Natural killer cell (primary cell): ENCODE results near the gene HIP1. TPM values are rescaled to one million over a fixed set of nuclear protein-coding genes. Genes with fewer than 3 reads are reported as not detected.
A peak's percentile ranks its signal among the peaks of the same experiment; 100 is the strongest.
"Not testable (repeated sequence)": the region's sequence is repeated elsewhere in the genome, so short reads cannot be mapped to it uniquely, and the experiment has no call there.

ENCODE experiments used
- ATAC-seq, 3 donors: fragments of 150-1000 bp in 2 of 3; fragments of 200-7000 bp in 1 of 3; cut with Tn5 transposase; 1 replicate in 1 of 3; 2 replicates in 2 of 3; pipeline ENCODE4 v1.10.0; 2021; ENCODE audit warnings: mild to moderate bottlenecking in 2 of 3, moderate library complexity in 2 of 3
- DNase-seq, 2 donors: peaks; one replicate each; pipeline versions ENCODE4 v3.0.0 to v3.0.0-alpha.2; 2013 to 2021; ENCODE audit warnings: mixed read lengths in 1 of 2
- H3K27ac ChIP-seq: one replicate; pipeline ENCODE4 v1.5.1; 2013; ENCODE audit warnings: mild to moderate bottlenecking, low read length
- H3K27me3 ChIP-seq: one replicate; pipeline ENCODE4 v1.6.1; 2013; ENCODE audit warnings: low read length; ENCODE audit not compliant: control insufficient read depth, insufficient read depth
- H3K36me3 ChIP-seq: one replicate; pipeline ENCODE4 v1.6.1; 2013; ENCODE audit warnings: low read length; ENCODE audit not compliant: control insufficient read depth, insufficient read depth
- H3K4me1 ChIP-seq: one replicate; pipeline ENCODE4 v1.6.1; 2013; ENCODE audit warnings: low read length; ENCODE audit not compliant: control insufficient read depth, insufficient read depth
- H3K4me3 ChIP-seq: one replicate; pipeline ENCODE4 v1.5.1; 2013; ENCODE audit warnings: low read length
- H3K9me3 ChIP-seq: one replicate; pipeline ENCODE4 v1.6.1; 2013; ENCODE audit warnings: low read length; ENCODE audit not compliant: control insufficient read depth, insufficient read depth
- H3K27ac Mint-ChIP-seq, 2 donors: one replicate each; pipeline ENCODE4 v1.8.0; 2022; ENCODE audit warnings: mild to moderate bottlenecking in 2 of 2, mixed read lengths in 2 of 2, moderate library complexity in 1 of 2
- H3K27me3 Mint-ChIP-seq, 2 donors: one replicate each; pipeline ENCODE4 v1.8.0; 2022; ENCODE audit warnings: low read depth in 2 of 2, mixed read lengths in 2 of 2
- H3K36me3 Mint-ChIP-seq: one replicate; pipeline ENCODE4 v1.8.0; 2022; ENCODE audit warnings: mixed read lengths
- H3K4me1 Mint-ChIP-seq, 2 donors: one replicate each; pipeline ENCODE4 v1.8.0; 2022; ENCODE audit warnings: mixed read lengths in 2 of 2
- H3K4me3 Mint-ChIP-seq: one replicate; pipeline ENCODE4 v1.8.0; 2022; ENCODE audit warnings: mild to moderate bottlenecking, moderate library complexity, mixed read lengths
- H3K9me3 Mint-ChIP-seq, 2 donors: one replicate each; pipeline ENCODE4 v1.8.0; 2022; ENCODE audit warnings: mixed read lengths in 2 of 2
- WGBS: methylation state at CpG from one replicate; pipeline ENCODE4 v1.1.7; 2013; ENCODE audit warnings: missing lambda C conversion rate; ENCODE audit not compliant: insufficient coverage; 5-methylcytosine and 5-hydroxymethylcytosine counted together
- intact Hi-C: fragments of 100-400 bp; cut with micrococcal nuclease; formaldehyde crosslinking; loops from one replicate; pipeline ENCODE4 v1.14.2; 2022
- total RNA-seq, 4 donors: library from RNA; stranded (reverse); fragments of 120-200 nt in 1 of 4; gene quantifications; one replicate each; pipeline versions ENCODE4 v1.2.3 to v1.2.4, GENCODE V29; 2013 to 2022
- TF ChIP-seq, protein P1 (sequence below): fragments of 200-600 bp; IDR thresholded peaks from one replicate; pipeline ENCODE4 v1.8.0; 2022; ENCODE audit warnings: antibody characterized with exemption

The HIP1 gene
- total RNA-seq, 3 donors from 2014 or later (not counting 1 experiment from before 2014, with no cell fraction given) = 17.1 to 27.9 (median 23.1) TPM

GRCh38 chr7:75762350-75762917 is 23.7 kb upstream of the HIP1 start:
- H3K27me3 Mint-ChIP-seq = peaks cover 0 to 3% of the 10 kb centered on the region in 2 donors
- no peaks in the 10 kb centered on the region for H3K27me3 ChIP-seq
- no peaks in the 10 kb centered on the region for H3K36me3 ChIP-seq
- H3K4me1 Mint-ChIP-seq = peaks cover 6 to 8% of the 10 kb centered on the region in 2 donors
- WGBS = 11% methylated on average over 2 of the region's 2 CpGs
- H3K27ac ChIP-seq = no peak overlapping the region
- no peaks in the 10 kb centered on the region for H3K9me3 ChIP-seq
- no peak overlapping the region for H3K27ac Mint-ChIP-seq
- H3K4me3 ChIP-seq = no peak overlapping the region
- no peak overlapping the region for H3K4me3 Mint-ChIP-seq
- TF ChIP-seq, protein P1, sequence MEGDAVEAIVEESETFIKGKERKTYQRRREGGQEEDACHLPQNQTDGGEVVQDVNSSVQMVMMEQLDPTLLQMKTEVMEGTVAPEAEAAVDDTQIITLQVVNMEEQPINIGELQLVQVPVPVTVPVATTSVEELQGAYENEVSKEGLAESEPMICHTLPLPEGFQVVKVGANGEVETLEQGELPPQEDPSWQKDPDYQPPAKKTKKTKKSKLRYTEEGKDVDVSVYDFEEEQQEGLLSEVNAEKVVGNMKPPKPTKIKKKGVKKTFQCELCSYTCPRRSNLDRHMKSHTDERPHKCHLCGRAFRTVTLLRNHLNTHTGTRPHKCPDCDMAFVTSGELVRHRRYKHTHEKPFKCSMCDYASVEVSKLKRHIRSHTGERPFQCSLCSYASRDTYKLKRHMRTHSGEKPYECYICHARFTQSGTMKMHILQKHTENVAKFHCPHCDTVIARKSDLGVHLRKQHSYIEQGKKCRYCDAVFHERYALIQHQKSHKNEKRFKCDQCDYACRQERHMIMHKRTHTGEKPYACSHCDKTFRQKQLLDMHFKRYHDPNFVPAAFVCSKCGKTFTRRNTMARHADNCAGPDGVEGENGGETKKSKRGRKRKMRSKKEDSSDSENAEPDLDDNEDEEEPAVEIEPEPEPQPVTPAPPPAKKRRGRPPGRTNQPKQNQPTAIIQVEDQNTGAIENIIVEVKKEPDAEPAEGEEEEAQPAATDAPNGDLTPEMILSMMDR = peak; percentile 69
- H3K9me3 Mint-ChIP-seq = no peaks in the 10 kb centered on the region
- peak; percentile 87 to 99 (median 99) for ATAC-seq
- no peaks in the 10 kb centered on the region for H3K36me3 Mint-ChIP-seq
- H3K4me1 ChIP-seq = peaks cover 5% of the 10 kb centered on the region
- intact Hi-C loops = loop anchor here (1.0 to 5.0 kb wide), 2 partner anchors 119 to 685 kb away; no protein-coding TSS in a partner anchor
- DNase-seq = peak in 1 of 2 donors; percentile 71

DNA sequence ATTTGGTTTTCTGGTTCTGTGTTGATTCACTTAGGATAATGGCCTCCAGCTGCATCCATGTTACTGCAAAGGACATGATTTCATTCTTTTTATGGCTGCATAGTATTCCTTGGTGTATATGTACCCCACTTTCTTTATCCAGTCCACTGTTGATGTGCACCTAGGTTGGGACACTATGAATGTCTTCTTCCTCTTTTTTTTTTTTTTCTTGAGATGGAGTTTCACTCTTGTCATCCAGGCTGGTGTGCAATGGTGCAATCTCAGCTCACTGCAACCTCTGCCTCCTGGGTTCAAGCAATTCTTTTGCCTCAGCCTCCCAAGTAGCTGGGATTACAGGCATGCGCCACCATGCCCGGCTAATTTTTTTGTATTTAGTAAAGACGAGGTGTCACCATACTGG is 23.1 kb upstream of the HIP1 start:
- not testable (repeated sequence) for H3K27me3 Mint-ChIP-seq, H3K27ac ChIP-seq, DNase-seq, H3K36me3 ChIP-seq, H3K4me3 ChIP-seq, ATAC-seq, H3K27ac Mint-ChIP-seq, H3K36me3 Mint-ChIP-seq, H3K9me3 ChIP-seq, H3K9me3 Mint-ChIP-seq, H3K4me1 ChIP-seq, H3K27me3 ChIP-seq, H3K4me3 Mint-ChIP-seq
- WGBS = 91% methylated on average over 3 of the region's 3 CpGs
- intact Hi-C loops = loop anchor here (1.0 to 5.0 kb wide), 2 partner anchors 118 to 684 kb away; no protein-coding TSS in a partner anchor
- H3K4me1 Mint-ChIP-seq = peaks cover 6 to 12% of the 10 kb centered on the region in 2 donors

DNA sequence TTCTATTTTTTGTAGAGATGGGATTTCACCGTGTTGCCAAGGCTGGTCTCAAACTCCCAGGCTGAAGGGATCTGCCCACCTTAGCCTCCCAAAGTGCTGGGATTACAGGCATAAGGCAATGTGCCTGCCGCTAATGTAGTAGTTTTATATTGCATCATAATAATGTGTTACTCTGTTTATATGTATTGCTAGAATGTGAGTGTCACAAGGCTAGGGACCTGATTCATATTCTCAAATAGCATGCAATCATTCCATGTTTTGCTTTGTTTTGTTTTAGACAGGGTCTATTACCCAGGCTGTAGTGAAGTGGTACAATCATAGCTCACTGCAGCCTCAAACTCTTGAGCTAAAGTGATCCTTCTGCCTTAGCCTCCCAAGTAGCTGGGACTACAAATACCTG is 19.8 kb upstream of the HIP1 start:
- DNase-seq (no peak), ATAC-seq (no peak)
- Histone ChIP-seq H3K4me1 (peaks cover 5% of the 10 kb centered on the region), H3K36me3 (no peaks in the 10 kb centered on the region), H3K9me3 (no peaks in the 10 kb centered on the region), H3K27me3 (no peaks in the 10 kb centered on the region), H3K27ac (no peak overlapping the region), H3K4me3 (no peak overlapping the region)
- TF ChIP-seq, protein P1 = no peak
- Mint-ChIP-seq H3K9me3 (no peaks in the 10 kb centered on the region), H3K27ac (no peak overlapping the region), H3K4me3 (no peak overlapping the region), H3K36me3 (no peaks in the 10 kb centered on the region), H3K27me3 (peaks cover 0 to 3% of the 10 kb centered on the region in 2 donors), H3K4me1 (peaks cover 6 to 12% of the 10 kb centered on the region in 2 donors)
- 100% methylated on average over 1 of the region's 2 CpGs for WGBS
- intact Hi-C loops = no loop called here

DNA sequence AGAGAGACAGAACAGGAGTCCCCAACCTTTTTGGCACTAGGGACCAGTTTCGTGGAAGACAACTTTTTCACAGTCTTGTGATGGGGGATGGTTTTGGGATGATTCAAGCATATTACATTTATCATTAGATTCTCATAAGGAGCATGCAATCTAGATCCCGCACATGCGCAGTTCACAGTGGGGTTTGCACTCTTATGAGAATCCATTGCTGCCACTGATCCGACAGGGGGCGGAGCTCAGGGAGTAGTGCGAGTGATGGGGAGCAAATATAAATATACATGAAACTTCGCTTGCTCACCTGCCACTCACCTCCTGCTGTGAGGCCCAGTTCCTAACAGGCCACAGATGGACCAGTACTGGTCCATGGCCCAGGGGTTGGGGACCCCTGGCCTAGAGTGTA is 19.1 kb upstream of the HIP1 start:
- peaks cover 0 to 3% of the 10 kb centered on the region in 2 donors for H3K27me3 Mint-ChIP-seq
- Histone ChIP-seq H3K4me1 (peaks cover 5% of the 10 kb centered on the region), H3K27ac (no peak overlapping the region), H3K4me3 (no peak overlapping the region), H3K27me3 (no peaks in the 10 kb centered on the region), H3K9me3 (no peaks in the 10 kb centered on the region), H3K36me3 (no peaks in the 10 kb centered on the region)
- no peaks in the 10 kb centered on the region for H3K9me3 Mint-ChIP-seq
- intact Hi-C loops = no loop called here
- H3K27ac Mint-ChIP-seq = no peak overlapping the region
- H3K4me3 Mint-ChIP-seq = no peak overlapping the region
- H3K4me1 Mint-ChIP-seq = peaks cover 6 to 12% of the 10 kb centered on the region in 2 donors
- whole genome bisulfite sequencing = 92% methylated on average over 6 of the region's 7 CpGs
- DNase-seq (no peak), ATAC-seq (no peak)
- H3K36me3 Mint-ChIP-seq = no peaks in the 10 kb centered on the region
- TF ChIP-seq, protein P1 = no peak
